GM19035 (cell line): Measurements from ENCODE around the gene LBH.

Experiments
- ATAC-seq: cut with Tn5 transposase; IDR thresholded peaks from one replicate; pipeline ENCODE4 v1.9.1; 2021; ENCODE audit not compliant: unreplicated experiment

Gene LBH

DNA sequence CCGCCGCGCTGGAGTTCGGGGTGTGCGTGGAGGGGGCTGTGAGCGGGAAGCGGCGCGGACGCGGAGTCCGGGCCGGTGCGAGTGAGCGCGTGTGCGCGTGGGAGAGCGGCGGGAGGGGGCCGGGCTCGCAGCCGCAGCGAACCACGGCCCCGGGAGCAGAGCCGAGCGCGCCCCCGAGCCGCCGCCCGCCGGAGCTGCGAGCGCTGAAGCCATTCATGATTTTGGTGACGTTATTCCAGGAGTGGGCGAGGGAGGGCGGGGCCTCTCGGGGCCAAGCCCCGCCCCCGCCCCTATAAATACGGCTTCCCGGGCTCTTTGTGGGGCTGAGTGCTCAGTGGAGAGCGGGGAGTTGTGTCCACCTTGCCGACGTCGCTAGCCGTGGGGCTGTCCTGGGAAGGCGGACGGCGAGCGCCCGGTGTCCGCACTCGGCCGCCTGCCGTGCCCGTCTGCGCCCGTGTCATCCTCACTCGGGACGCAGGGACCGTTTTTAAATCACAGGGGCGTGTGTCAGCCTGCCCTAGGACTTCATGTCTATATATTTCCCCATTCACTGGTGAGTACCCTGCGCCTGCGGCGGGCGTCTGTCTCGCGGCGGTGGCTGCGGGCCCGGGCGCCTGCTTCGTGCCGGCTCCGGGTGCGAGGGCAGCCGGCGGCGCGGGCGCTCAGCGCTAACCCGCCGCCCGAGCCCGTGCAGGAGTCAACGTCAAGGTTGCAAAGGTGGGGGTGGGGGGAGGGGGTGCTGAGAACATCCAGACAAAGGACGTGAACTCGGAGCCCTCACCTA, at the start of gene LBH:
TSS of gene LBH (plus strand) at position 323 of the 784 bp plus-strand sequence. CDS start at position 528, 205 bp downstream.
- ATAC-seq, result peak; percentile 54

DNA sequence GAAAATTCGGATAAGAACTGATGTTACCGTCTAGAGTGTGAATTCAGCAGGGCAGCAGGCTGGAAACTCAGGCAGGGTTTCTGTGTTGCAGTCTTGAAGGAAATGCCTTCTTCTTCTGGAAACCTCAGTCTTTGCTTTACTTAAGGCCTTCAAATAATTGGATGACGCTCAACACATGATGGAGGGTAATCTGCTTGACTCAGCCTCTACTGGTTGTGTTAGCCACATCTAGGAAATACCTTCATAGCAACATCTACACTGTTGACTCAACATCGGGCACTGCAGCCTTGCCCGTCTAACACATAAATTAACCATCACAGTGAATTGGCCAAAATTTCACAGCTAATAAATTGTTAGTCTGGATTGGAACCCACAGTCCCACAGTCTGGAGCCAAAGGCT, 47.3 kb upstream of the LBH start:
- no peak for ATAC-seq

DNA sequence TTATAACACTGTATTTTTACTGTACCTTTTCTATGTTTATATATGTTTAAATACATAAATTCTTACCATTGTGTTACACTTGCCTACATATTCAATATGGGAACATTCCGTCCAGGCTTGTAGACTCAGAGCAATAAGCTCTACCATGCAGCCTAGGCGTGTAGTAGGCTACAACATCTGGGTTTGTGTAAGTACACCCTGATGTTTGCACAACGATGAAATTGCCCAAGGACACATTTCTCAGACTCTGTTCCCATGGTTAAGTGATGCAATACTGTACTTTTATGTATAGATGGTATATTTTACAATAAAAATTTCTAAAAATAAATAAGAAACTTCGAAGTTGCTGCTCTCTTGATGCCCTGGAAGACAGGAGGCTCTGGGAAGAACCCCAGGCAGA, 46.2 kb upstream of the LBH start:
- no peak for ATAC-seq

DNA sequence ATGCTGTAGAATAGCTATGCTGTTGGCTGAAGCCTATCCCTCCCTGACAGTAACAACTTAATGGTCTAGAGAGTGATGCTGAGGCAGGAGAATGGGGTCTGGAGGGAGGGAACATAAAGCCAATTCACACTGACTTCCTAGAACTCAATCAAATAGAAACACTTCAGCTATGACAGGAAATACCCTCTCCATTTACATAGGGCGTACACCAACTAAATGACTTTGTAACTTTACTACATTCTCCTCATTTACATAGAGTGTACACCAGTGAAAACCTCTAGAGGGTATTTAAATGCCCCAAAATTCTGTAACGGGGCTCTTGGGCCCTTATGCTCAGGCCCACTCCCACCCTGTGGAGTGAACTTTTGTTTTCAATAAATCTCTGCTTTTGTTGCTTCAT, 43.0 kb upstream of the LBH start:
- no peak for ATAC-seq

DNA sequence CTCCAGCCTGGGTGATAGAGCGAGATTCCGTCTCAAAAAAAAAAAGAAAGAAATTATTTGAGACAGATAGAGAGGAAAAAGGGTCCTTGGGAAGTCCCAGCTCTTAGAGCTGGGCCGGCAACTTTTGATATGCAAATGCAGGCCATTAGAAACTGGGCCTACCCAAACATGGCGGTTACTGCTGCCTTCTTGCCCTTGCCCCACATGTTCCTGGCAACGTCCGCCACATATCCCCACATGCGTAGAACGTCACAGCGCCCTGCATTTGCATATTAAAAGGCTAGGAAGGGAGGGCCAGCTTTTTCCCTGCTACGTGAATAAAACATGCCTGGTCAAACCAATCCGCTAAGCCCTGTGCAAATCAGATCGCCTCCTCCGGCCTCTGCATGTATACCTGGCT, 40.7 kb upstream of the LBH start:
- ATAC-seq, result no peak

DNA sequence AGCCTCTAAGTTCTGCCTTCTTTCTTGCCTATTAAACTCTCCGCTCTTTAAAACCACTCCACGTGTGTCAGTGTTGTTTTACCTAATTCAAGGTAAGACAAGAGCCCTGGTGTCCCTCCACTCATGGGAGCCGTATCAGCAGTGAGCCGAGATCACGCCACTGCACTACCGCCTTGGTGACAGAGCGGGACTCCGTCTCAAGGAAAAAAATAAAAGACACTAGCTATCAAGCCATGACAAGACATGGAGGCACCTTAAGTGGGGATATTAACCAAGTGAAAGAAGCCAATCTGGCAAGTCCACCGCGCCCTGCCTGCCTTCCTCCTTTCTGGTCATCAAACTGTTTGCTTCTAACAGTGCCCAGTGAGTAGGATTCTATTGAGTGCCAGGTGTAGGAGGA, 40.2 kb upstream of the LBH start:
- ATAC-seq, result no peak

DNA sequence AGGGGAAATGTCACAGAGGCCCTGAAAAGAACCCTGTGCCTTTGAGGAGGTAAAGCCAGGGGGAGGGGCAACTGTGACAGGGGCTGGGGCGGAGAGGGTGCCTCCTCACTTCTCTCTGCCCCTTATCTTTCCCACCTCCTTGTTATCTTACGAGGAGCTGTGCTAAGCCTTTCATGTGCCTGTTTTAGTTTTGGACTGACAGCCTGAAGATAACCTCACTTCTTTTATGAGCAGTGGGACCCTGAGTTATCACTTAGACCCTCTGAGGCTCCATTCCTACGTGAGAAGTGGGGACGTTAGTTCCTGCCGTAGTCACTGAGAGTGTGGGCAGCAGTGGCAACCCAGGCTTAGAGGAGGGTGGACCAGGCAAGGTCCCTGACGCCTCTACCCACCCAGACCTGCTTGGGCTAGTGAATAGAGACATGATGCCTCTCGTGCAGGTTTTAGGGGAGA, 39.5 kb upstream of the LBH start:
- no peak for ATAC-seq

DNA sequence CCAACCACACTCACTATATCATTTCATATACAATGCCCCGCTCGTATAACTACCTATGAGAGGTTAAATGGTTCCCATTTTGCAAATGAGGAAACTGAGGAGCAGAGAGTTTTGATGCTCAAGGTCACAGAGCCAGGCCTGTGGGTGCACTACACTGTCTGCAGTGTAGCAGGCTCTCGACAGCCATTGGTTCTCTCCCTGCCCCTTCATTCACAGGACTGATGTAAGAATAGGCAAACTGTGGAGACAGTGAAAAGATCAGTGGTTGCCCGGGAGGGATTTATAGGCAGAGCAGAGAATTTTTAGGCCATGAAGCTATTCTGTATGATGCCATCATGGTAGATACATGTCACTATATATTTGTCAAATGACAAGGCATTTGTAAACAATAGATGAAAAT, 39.0 kb upstream of the LBH start:
- ATAC-seq, result no peak

DNA sequence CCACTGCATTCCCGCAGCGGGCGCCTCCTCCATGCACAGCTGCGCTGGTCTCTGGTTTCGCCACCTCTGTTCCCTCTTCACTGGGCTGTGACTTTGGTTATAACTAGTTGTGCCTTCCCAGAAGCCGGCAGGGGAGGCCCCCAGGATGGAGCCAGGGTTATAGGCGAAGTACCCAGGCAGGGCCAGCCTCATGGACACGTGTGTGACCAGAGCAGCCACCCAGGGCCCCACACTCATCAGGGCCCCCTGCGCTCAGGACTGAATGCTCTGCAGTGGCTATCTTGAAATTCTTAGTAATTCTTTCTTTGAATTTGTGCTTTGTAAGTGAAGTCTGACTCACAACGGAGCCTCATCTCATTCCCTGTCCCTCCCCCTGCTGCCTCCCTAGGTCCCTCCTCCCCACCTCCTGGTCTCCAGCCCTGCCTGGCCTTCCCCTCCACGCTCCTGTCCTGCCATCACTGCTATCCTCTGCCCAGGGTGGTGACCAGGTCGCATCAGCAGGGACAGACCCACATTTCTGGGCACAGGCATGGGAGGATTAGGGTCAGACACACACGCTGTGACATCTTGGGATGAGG, 38.1 kb upstream of the LBH start:
- ATAC-seq, result no peak

DNA sequence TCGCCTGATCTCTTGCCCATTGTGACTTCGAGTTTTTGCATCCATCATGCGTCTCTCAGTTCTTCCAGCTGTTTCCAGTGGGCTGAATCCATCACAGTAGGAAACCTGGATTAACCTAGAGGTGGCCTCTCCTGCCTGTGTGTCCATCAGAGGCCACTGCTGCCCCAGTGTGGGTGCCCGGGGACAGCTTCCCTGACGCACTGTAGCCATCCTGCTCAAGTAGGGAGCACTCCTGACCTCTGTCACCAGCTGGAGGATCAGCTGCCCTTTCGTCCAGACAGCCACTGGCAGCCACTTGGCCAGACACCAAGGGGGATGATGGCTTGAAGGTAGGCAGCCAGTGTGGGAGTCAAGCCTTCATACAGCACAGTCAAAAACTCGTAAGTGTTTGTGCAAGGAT, 36.9 kb upstream of the LBH start:
- ATAC-seq, result no peak

DNA sequence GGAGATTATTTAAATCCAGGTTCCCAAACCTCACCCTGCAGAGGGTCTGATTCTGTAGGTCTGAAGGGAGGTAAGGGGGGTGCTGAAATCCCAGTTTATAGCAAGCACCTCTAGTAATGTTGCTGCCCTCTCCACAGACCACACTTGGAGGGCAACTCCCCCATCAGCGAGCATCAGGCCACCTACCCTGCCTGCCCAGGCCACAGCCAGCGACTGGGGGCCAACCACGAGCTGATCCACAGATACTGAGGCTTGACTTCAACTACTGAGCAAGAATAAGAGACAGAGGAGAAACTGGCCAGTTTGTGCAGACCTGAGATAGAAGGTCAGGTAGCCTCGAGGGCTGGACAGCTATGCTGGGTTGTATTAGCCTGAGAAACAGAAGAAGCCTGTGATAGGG, 36.3 kb upstream of the LBH start:
- no peak for ATAC-seq

DNA sequence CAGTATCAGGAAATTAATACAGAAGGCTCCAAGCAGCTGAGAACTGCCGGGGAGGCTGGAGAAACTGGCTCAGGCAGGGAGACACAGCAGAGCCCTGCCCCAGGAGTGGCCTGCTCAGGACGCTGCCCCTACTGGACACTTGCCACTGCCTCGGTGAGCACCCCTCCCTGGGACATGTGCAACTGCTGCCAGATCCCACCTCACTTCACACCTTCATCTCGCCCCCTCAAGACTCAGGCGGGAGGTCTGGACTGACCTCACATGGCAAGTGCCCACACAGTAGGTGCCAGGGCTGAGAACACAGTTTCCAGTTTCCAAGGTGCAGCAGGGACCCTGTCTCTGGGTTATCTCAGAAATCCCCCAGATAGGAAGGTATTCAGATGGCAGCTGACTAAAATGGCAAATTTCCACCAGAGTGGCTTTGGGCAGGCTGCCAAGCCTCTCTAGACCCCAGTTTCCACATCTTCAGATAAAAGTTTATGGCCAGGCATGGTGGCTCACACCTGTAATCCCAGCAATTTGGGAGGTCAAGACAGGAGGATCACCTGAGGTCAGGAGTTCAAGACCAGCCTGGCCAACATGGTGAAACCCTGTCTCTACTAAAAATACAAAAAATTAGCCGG, 33.7 kb upstream of the LBH start:
- ATAC-seq, result no peak

DNA sequence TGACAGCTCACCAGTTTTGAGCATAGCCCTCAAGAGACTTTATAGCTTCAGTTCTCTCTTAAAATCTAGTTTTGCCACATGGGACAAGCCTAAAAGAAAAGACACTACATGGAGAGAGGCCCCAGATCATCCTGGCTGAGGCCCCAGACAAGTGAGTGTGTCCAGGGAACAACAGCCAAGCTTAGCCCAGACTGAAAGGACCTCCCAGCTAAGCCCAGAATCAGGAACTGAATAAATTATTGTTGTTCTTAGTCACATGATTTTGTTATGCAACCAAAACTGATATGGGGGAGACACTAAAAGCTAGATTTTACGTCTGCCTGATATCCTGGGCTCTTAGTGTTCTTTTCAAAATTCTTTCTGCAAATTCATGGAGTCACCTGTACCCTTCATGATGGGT, 29.3 kb upstream of the LBH start:
- no peak for ATAC-seq

DNA sequence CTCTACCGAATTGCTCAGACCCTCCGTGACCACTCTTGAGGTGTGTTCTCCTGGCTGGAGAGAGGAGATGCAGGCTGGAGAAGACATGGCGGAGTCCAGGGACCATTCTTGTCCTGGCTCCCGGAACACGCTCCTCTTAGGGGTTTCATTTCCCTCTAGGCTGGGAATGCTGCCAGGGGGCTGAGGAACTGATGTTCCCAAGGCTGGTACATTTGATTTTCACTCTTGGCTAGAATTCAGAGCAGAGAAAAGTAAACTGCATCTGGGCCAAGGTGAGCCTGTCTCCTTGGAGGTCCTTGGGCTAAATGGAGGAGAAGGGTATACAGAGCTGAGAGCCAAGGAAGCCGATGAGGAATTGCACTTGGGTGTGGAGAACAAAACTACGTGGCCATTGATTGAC, 28.2 kb upstream of the LBH start:
- ATAC-seq, result no peak

DNA sequence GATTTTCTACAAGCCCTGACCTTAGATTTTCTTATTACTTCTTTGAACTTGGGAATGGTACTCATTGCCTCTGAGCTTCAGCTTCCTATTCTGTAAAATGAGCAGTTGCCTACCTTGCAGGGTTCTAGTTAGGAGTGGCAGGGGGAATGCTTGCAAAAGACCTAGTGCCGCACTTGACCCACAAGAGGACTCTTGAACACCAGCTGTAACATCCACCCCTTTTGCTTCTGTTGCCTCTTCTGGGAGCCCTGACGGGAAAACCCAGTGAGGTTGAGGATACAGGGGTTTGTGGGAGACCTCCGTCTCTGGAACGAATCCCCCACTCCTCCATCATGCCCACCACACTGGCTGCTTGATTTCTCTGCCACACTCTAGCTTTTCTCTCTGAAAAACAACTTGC, 27.1 kb upstream of the LBH start:
- ATAC-seq, result no peak

DNA sequence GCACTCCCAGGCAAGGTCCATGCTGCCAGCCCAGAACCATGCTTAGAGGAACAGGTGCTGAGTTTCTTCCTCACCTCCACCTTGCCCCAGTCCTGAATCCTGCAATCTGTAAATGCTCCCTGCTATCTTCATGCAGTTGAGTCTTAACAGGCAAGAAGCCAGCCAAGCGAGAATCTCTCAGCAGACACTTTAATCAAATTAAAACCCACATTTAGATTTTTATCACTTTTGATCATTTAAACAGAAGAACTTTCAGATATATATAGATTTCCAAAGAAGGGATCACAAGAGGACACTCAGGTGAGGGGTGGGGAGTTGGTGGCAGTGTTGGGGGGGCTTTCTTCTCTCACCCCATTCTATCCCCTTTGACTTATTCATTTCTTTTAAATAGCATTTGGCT, 25.9 kb upstream of the LBH start:
- ATAC-seq, result no peak

DNA sequence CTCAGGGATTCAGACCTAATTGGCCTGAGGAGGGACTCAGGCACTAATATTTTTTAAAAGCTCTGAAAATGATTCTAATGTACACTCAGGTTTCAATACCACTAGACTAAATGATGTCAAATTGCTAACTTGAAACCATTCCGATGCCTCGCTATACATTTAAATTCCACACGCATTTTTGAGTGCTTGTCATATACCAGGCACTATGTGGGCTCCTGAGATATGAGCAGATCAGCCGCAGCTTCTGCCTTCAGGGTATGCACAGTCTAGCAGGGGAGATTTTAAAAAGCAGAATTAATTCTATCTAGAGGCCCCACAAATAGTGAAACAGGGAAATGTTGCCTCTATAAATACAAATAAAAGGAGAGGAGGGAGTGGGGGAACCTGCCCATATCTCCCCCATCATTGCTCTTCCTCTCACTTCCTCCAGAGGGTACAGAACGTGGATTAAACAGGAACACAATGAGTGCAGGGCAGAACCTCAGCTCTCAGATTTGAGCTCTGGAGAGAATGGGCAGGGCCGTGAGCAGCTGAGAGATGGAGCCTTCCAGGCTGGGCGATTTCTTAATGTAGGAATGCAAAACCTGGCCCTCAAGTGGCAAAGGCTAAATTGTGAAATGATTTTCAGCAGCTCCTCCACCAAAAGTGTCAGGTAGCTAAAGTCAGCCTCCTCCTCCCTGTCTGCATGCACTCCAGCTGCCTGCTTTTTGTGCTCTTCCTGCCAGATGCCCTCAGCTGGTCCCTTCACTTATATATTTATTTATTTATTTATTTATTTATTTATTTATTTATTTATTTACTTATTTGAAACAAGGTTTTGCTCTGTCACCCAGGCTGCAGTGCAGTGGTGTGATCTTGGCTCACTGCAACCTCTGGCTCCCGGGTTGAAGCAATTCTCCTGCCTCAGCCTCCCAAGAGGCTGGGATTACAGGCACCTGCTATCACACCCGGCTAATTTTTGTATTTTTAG, 24.6 kb upstream of the LBH start:
- no peak for ATAC-seq

DNA sequence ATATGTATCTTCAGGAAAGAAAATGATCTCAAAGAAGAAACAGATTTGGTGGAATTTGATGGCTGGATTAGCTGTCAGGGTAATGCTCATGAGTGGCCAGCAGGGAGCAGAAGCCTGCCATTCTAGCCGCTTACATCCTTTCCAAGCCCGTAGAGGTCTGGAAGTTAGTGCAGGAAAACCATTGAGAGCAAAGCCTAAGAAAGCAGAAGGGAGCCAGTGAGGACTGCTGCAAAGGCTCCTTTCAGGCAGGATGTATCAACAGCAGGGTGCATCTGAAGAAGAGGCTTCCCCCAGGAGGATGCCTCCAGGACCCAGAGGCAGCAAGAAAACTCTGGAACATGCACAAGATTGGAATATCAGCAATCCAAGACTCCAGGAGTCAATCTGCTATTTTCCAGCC, 22.9 kb upstream of the LBH start:
- no peak for ATAC-seq

DNA sequence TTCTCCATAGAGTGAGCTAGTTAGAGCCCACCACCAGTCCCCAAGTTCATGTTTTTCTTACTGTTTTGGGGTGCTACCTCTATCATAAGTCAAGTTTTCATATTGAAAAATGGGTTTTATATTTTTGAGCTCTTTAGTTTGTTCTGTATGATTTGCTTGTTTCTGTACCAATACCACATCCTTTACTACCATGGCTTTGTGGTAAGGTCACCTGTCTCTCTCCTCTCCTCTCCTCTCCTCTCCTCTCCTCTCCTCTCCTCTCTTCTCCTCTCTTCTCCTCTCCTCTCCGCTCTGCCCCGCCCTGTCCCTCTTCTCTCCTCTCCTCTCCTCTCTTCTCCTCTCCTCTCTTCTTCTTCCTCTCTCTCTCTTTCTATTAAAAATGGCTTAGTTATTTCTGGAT, 22.1 kb upstream of the LBH start:
- ATAC-seq, result no peak

DNA sequence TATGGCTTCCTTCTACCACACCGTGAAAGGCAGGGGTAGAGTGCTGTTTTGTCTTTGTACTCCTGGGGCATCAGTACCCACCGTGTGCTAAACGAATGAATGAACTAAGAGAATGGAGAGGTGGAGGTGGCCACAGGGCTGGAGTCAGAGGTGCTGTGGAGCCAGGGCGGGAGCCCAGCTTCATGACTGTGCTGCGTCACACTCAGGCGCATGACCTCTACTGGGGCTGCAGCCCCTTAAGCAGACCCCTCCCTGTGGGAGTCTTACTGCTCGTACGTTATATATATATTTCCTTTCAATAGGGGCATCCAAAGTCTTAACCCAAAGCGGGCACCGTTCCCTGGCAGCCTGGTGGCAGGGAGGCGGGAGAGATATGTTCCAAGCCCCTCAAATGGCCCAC, 18.0 kb upstream of the LBH start:
- ATAC-seq, result no peak

DNA sequence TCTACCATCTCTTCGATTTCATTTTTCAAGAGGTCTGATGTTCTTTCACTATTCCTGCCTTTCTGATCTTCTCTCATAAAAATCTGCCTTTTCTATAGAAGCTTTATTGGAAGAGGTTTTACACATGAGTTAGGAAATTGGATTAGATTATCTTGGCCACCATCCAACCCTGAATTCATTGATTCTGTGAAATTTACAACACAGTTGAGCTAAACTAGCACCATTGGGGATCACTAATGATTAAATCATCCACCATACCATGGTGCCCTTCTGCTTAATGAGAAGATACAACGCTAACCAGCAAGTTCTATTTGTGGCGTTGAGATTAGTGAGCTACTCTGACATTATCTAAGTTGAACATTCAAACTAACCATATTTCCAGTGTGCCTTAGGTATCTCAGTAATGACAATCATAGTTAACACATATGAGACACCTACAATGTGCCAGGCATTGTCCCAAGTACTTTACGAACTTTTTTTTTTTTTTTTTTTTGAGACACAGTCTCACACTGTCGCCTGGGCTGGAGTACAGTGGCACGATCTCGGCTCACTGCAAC, 17.3 kb upstream of the LBH start:
- ATAC-seq, result no peak
